Activated CD4-positive, alpha-beta T cell treated with anti-CD3 and anti-CD28 coated beads, Interleukin-2, amount 50 U/mL, for 24 hours (primary cell): ENCODE measurements around the gene GJB4.
"Not testable (repeated sequence)": the region's sequence is repeated elsewhere in the genome, so short reads cannot be mapped to it uniquely, and the experiment has no call there.

ENCODE experiments used
- DNase-seq, 2 donors: peaks; one replicate each; pipeline ENCODE4 v3.0.0-alpha.2; 2020; ENCODE audit warnings: low read depth in 1 of 2, low spot score in 1 of 2

GJB4 gene

GRCh38 chr1:34746785-34747637, 12.5 kb upstream of the GJB4 start:
- no peak for DNase-seq

GRCh38 chr1:34747638-34747941, 11.9 kb upstream of the GJB4 start:
- no peak for DNase-seq

GRCh38 chr1:34749992-34750391, 9.5 kb upstream of the GJB4 start:
- DNase-seq: no peak

- DNase-seq: no peak
Measured at GRCh38 chr1:34750610-34751009, 8.9 kb upstream of the GJB4 start.

- no peak for DNase-seq
Measured at GRCh38 chr1:34753163-34753562, 6.4 kb upstream of the GJB4 start.

- no peak for DNase-seq
Measured at GRCh38 chr1:34754964-34755637, 4.4 kb upstream of the GJB4 start, which contains the start of gene GJB5. Gene GJB5 (plus strand): TSS chr1:34755047. CDS start chr1:34757331, 2,284 bp downstream.

GRCh38 chr1:34755961-34756360, 3.6 kb upstream of the GJB4 start:
- no peak for DNase-seq

- DNase-seq: no peak
Measured at GRCh38 chr1:34757386-34757785, 2.2 kb upstream of the GJB4 start.

- DNase-seq: no peak
Measured at GRCh38 chr1:34758751-34759150, 789 bp upstream of the GJB4 start.

GRCh38 chr1:34761176-34761761, 1.7 kb downstream of the GJB4 start:
- DNase-seq: no peak

- no peak for DNase-seq
Measured at GRCh38 chr1:34761776-34762307, 2.3 kb downstream of the GJB4 start.

GRCh38 chr1:34762474-34763141, 3.1 kb downstream of the GJB4 start:
- no peak for DNase-seq

- no peak for DNase-seq
Measured at GRCh38 chr1:34763142-34763781, 3.7 kb downstream of the GJB4 start.

- no peak for DNase-seq
Measured at GRCh38 chr1:34768856-34769255, 9.3 kb downstream of the GJB4 start.

GRCh38 chr1:34770891-34771504, 11.5 kb downstream of the GJB4 start:
- DNase-seq: no peak

GRCh38 chr1:34771573-34772371, 12.2 kb downstream of the GJB4 start:
- no peak for DNase-seq

- DNase-seq: not testable (repeated sequence)
Measured at GRCh38 chr1:34773114-34773513, 13.6 kb downstream of the GJB4 start.

- no peak for DNase-seq
Measured at GRCh38 chr1:34774957-34775356, 15.4 kb downstream of the GJB4 start.

- DNase-seq: no peak
Measured at GRCh38 chr1:34776911-34777310, 17.4 kb downstream of the GJB4 start.
